22Rv1 (cell line): Measurements from ENCODE around the gene GMIP.

Source experiments
- H3K27ac ChIP-seq: fragments of 450-650 bp; 2 replicates; pipeline ENCODE4 v1.5.1; 2017
- ZFX ChIP-seq: fragments of 450-650 bp; IDR thresholded peaks from 2 replicates; pipeline ENCODE4 v1.6.1; 2017; ENCODE audit warnings: antibody characterized with exemption, borderline replicate concordance
- TF ChIP-seq, protein P1 (sequence below): fragments of 450-650 bp; IDR thresholded peaks from 2 replicates; pipeline ENCODE4 v1.5.1; 2017; ENCODE audit warnings: mild to moderate bottlenecking

Gene GMIP

GRCh38 chr19:19662871-19663255 lies 19.4 kb upstream of the GMIP start:
- TF ChIP-seq, protein P1, sequence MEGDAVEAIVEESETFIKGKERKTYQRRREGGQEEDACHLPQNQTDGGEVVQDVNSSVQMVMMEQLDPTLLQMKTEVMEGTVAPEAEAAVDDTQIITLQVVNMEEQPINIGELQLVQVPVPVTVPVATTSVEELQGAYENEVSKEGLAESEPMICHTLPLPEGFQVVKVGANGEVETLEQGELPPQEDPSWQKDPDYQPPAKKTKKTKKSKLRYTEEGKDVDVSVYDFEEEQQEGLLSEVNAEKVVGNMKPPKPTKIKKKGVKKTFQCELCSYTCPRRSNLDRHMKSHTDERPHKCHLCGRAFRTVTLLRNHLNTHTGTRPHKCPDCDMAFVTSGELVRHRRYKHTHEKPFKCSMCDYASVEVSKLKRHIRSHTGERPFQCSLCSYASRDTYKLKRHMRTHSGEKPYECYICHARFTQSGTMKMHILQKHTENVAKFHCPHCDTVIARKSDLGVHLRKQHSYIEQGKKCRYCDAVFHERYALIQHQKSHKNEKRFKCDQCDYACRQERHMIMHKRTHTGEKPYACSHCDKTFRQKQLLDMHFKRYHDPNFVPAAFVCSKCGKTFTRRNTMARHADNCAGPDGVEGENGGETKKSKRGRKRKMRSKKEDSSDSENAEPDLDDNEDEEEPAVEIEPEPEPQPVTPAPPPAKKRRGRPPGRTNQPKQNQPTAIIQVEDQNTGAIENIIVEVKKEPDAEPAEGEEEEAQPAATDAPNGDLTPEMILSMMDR = no peak
- TF ChIP-seq ZFX = no peak
- peak overlapping the region; percentile 84 for H3K27ac ChIP-seq

DNA sequence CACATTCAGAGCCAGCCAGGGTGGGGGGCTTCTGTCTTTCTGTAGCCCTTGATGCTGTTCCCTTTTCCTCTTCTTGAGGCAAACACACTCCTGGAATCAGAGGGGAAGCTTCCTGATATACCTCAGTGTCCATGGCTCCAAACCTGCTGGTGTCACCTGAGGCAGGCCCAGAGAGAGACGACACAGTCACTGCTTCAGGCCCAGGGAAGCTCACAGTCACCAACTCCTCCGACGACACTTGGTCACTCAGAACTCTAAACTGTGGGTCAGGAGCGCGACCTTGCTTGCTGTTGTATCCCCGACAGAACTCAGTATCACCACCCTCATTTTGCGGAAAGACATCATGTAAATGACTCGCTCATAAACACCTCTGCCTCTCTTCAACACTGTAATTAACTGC lies 18.9 kb upstream of the GMIP start:
- no peak for TF ChIP-seq ZFX
- TF ChIP-seq, protein P1 = no peak
- peak overlapping the region; percentile 84 for H3K27ac ChIP-seq

DNA sequence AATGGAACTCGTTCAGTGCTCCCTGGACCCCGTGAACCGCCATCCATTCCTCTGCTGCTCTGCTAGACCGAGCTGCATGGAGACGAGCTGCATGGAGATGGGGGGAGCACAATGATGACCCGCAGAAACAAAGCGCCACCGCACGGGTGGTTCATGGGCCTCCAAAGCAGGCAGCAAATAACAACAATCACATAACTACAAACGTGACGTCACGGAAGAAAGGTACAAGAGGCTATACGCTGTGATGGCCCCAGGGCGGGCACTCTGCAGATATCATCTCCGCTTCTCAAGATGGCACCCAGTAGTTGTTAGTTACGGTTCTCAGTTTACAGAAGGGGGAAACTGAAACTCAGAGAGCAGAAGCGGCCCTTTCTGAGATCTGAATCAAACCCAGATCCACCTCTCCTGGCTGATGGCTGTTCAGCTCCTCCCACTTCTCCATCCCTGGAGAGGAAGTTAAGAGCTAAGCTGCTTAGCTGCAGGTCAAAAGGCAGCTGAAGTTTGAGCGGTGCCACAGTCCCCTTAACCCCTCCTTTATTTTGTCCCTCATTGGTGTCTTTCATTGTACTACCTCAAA lies 18.3 kb upstream of the GMIP start:
- no peak overlapping the region for H3K27ac ChIP-seq
- TF ChIP-seq ZFX = no peak
- TF ChIP-seq, protein P1 = no peak

DNA sequence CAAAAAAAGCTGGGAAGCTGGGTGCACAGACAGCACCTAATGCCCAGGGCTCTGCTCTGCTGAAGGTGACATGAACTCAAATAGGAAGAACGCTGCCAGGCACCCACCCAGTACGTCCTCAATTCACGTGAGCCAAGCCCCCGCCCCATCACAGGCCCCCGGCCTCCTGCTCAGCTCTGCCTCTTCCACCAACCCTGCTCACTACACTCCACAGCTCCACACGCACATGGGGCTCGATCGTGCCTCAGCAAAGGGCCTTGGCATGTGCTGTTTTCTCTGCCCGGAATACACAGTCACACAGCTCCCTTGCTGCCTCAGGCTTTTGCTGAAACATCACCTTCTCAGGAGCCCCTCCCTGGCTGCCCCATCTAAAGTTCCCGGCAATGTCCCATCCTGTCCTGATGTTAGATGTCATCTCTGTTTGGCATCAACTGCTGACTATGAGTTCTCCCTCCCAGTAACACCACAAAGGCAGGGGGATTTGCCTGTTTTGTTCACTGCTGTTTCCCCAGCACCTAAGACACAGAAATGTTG lies 17.8 kb upstream of the GMIP start:
- TF ChIP-seq, protein P1 = no peak
- no peak for TF ChIP-seq ZFX
- no peak overlapping the region for H3K27ac ChIP-seq

- H3K27ac ChIP-seq = no peak overlapping the region
- no peak for TF ChIP-seq ZFX
- TF ChIP-seq, protein P1 = no peak
These were observed 16.3 kb upstream of the GMIP start for GRCh38 chr19:19659646-19660245.

GRCh38 chr19:19657397-19657783 lies 13.9 kb upstream of the GMIP start:
- H3K27ac ChIP-seq = no peak overlapping the region
- TF ChIP-seq ZFX = no peak
- TF ChIP-seq, protein P1 = no peak
